Measurements from ENCODE around the gene MAP7D1. TPM values are rescaled to one million over a fixed set of nuclear protein-coding genes. Genes with fewer than 3 reads are reported as not detected.
A peak's percentile ranks its signal among the peaks of the same experiment; 100 is the strongest.

MAP7D1 gene
- total and polyA plus RNA-seq, 7 donors: 31.8 to 226 (median 104) TPM

DNA sequence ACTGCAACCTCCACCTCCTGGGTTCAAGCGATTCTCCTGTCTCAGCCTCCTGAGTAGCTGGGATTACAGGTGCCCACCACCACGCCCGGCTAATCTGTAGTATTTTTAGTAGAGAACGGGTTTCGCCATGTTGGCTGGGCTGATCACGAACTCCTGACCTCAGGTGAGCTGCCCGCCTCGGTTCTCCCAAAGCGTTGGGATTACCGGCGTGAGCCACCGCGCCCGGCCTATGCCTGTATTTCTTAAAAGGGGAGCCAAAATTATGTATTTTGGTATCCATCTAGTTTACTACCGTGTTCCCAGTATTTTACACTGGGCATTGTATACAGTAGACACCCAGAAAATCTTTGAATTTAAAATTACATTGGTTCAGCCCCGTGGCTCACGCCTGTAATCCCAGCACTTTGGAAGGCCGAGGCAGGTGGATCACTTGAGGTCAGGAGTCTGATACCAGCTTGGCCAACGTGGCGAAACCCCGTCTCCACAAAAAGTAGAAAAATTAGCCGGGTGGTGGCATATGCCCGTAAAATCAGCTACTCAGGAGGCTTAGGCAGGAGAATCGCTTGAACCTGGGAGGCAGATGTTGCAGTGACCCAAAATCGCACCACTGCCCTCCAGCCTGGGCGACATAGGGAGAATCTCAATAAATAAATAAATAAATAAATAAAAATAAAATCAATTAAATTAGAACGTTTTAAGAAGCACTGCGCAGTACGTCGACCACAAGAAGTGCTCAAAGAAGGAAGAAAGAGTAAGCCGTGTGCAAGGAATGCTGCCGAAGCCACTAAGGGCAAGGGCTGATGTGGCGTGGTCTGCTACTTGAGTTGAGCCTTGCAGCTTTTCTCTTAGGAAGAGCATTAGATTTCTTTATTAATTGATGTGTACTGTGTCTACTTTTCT is 66.8 kb downstream of the MAP7D1 start:
- Histone ChIP-seq H3K4me3 (peak overlapping the region in 3 of 4 donors; percentile 72 to 89 (median 80)), H3K27ac (peak overlapping the region; percentile 92 to 99 (median 96)), H3K4me1 (peaks cover 0 to 40% (median 35%) of the 10 kb centered on the region in 4 donors), H3K9me3 (no peaks in the 10 kb centered on the region), H3K27me3 (no peaks in the 10 kb centered on the region), H3K36me3 (peaks cover 0 to 1% (median 0%) of the 10 kb centered on the region in 4 donors)
- WGBS, 2 donors: 84 to 89% methylated on average over 33 of the region's 33 CpGs
- peak; percentile 63 for DNase-seq
- intact Hi-C loops (cut with DNase I): loop anchor here (5.0 kb wide), 1 partner anchor 35 kb away; no protein-coding TSS in a partner anchor
- no peak for TF ChIP-seq EP300 (IDR thresholded peaks at IDR 0.05)
- no peak for TF ChIP-seq POLR2A (IDR thresholded peaks at IDR 0.05)
- TF ChIP-seq, protein P1, sequence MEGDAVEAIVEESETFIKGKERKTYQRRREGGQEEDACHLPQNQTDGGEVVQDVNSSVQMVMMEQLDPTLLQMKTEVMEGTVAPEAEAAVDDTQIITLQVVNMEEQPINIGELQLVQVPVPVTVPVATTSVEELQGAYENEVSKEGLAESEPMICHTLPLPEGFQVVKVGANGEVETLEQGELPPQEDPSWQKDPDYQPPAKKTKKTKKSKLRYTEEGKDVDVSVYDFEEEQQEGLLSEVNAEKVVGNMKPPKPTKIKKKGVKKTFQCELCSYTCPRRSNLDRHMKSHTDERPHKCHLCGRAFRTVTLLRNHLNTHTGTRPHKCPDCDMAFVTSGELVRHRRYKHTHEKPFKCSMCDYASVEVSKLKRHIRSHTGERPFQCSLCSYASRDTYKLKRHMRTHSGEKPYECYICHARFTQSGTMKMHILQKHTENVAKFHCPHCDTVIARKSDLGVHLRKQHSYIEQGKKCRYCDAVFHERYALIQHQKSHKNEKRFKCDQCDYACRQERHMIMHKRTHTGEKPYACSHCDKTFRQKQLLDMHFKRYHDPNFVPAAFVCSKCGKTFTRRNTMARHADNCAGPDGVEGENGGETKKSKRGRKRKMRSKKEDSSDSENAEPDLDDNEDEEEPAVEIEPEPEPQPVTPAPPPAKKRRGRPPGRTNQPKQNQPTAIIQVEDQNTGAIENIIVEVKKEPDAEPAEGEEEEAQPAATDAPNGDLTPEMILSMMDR (IDR thresholded peaks at IDR 0.05): no peak

DNA sequence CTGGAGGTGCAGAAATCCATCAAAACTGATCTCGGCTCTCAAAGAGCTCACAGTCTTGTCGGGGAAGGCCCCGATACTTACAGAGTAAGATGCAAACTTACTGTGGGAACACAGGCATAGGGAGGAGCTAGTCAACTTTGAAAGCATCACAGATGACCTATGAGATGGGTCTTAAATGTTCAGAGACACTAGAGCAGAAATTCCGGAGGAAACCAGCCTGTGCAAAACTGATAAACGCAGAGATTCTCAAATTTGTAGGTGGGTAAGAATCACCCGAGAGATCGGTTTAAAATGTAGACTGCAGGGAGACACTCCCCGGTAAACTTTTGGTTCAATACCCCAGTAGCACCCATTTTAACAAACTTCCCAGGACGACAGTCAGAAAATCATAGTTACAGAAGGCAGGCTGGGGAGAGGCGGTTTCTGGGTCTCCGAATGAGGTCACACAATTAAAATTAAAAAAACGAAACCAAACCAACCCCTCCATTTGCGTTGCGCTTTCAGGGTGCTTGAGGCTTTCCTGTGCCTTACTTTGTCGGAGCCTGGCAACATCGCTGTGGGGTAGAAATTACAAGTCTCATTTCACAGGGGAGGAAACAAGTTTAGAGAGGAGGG is 67.5 kb downstream of the MAP7D1 start:
- no peak for DNase-seq
- peak overlapping the region; percentile 92 to 99 (median 96) for H3K27ac ChIP-seq
- intact Hi-C loops (cut with DNase I): loop anchor here (5.0 kb wide), 1 partner anchor 36 kb away; no protein-coding TSS in a partner anchor
- H3K4me3 ChIP-seq: peak overlapping the region; percentile 54 to 89 (median 76)
- H3K4me1 ChIP-seq: peaks cover 0 to 47% (median 42%) of the 10 kb centered on the region in 4 donors
- WGBS, 2 donors: 1 to 2% methylated on average over 16 of the region's 16 CpGs
- H3K9me3 ChIP-seq: no peaks in the 10 kb centered on the region
- H3K27me3 ChIP-seq: no peaks in the 10 kb centered on the region
- TF ChIP-seq EP300 (IDR thresholded peaks at IDR 0.05): no peak
- no peak for TF ChIP-seq POLR2A (IDR thresholded peaks at IDR 0.05)
- TF ChIP-seq, protein P1 (IDR thresholded peaks at IDR 0.05): no peak
- no peak for TF ChIP-seq POLR2AphosphoS5 (IDR thresholded peaks at IDR 0.05)
- peaks cover 0 to 8% (median 0%) of the 10 kb centered on the region in 4 donors for H3K36me3 ChIP-seq

DNA sequence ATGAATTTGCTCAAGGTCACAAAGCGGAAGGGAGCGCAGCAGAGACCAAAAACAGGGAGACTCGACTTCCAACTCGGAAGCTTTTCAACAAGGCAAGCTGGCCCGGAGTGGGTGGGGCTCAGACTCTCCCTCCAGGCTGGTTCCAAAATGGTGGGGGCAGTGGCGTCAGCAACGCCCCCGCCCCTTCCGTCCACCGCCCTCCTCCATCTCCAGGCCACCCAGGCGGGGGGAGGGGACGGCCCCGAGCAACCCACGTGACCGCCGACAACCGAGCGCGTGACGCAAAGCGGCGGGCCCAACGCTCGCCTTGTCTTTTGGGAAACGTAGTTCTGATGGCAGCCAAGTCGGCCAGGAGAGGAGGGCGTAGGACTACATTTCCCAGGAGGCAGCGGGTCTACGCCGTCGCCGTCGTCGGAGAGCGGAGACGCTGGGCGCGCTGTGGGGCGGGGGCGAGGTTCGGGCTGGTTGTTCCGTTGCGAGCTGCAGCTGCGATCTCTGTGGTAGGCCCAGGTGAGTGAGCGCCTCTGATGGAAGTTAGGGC is 68.1 kb downstream of the MAP7D1 start, which contains the start of gene THRAP3:
Gene THRAP3 (plus strand): TSS at position 448 of the 541 bp plus-strand sequence. CDS start 58,121 bp downstream, outside the sequence.
- peak within 1 kb of the TSS; percentile 95 to 99 (median 98) for H3K27ac ChIP-seq
- peaks cover 0 to 8% (median 0%) of the 10 kb centered on the region in 4 donors for H3K36me3 ChIP-seq
- H3K4me1 ChIP-seq: peaks cover 0 to 50% (median 46%) of the 10 kb centered on the region in 4 donors
- no peaks in the 10 kb centered on the region for H3K27me3 ChIP-seq
- WGBS, 2 donors: 0 to 1% methylated on average over 45 of the region's 45 CpGs
- H3K4me3 ChIP-seq: peak within 1 kb of the TSS; percentile 72 to 92 (median 84)
- H3K9me3 ChIP-seq: no peaks in the 10 kb centered on the region
- intact Hi-C loops (cut with DNase I): loop anchor here (1.0 to 5.0 kb wide), 5 partner anchors 24 to 162 kb away; partner anchors contain the start of gene TRAPPC3
- DNase-seq: peak; percentile 100
- TF ChIP-seq EP300 (IDR thresholded peaks at IDR 0.05): peak in 2 of 4 donors; percentile 64 to 95
- peak; percentile 99 to 100 (median 99) for TF ChIP-seq POLR2AphosphoS5 (IDR thresholded peaks at IDR 0.05)
- TF ChIP-seq, protein P1 (IDR thresholded peaks at IDR 0.05): no peak
- TF ChIP-seq POLR2A (IDR thresholded peaks at IDR 0.05): peak; percentile 98 to 99

DNA sequence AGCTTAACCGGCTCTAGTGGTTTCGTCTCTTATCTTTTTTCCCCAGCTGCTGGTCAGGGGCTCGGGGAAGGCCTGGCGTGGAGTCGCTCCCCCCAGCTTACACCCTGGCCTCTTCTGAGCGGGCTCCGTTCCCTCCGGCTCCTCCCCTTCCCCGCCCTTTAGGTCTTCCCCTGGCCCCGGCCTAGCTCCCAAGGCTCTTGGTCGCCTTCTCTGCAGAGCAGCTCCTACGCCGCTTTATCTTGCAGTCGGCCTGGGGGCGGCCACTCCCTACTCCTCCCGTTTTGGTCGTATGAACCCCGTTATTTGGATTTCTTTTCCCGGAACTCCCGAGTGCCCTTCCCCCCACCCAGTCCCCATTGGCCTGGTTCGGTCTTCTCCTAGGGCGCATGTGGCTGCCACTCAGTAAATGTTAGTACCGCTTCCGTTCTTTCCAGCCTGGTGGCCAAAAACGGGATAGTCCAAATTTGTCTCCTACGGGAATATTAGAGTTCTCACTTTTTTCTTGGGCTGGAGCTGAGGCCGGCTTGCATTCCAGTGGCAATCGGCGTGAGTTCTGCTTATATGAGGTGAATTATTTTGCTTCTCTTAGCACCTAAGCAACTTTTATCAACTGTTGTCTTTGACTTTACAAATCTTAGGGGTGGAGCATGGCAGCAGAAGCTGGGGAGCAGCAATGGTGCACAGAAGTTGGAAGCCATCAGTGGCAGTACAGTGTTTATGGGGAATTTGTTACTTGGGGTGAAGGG is 68.8 kb downstream of the MAP7D1 start:
- H3K4me1 ChIP-seq: peaks cover 0 to 53% (median 46%) of the 10 kb centered on the region in 4 donors
- peak overlapping the region; percentile 95 to 99 (median 98) for H3K27ac ChIP-seq
- TF ChIP-seq POLR2AphosphoS5 (IDR thresholded peaks at IDR 0.05) (no peak), EP300 (IDR thresholded peaks at IDR 0.05) (peak in 1 of 4 donors; percentile 29)
- TF ChIP-seq, protein P1 (IDR thresholded peaks at IDR 0.05): peak; percentile 41 to 51 (median 45)
- DNase-seq: peak; percentile 92
- intact Hi-C loops (cut with DNase I): loop anchor here (1.0 to 5.0 kb wide), 5 partner anchors 24 to 162 kb away; partner anchors contain the start of gene TRAPPC3
- peaks cover 0 to 9% (median 0%) of the 10 kb centered on the region in 4 donors for H3K36me3 ChIP-seq
- H3K9me3 ChIP-seq: no peaks in the 10 kb centered on the region
- 1% methylated on average over 29 of the region's 29 CpGs for WGBS, 2 donors
- H3K27me3 ChIP-seq: no peaks in the 10 kb centered on the region
- peak overlapping the region; percentile 72 to 92 (median 84) for H3K4me3 ChIP-seq
